Mammary epithelial cell (primary cell): Measurements from ENCODE around the gene IGSF23.

Experiments used
- EZH2 ChIP-seq: IDR thresholded peaks from 2 replicates; pipeline ENCODE4 v1.6.1; 2012; ENCODE audit warnings: low read length, inconsistent platforms, borderline replicate concordance
- TF ChIP-seq, protein P1 (sequence below), 2 donors: IDR thresholded peaks in 1 of 2; conservative IDR thresholded peaks in 1 of 2; 2 replicates each; pipeline ENCODE4 v1.5.1; 2011 to 2012; ENCODE audit warnings: inconsistent platforms in 2 of 2, low read length in 2 of 2, mild to moderate bottlenecking in 2 of 2, control low read depth in 1 of 2, low read depth in 1 of 2; ENCODE audit not compliant: insufficient read depth in 1 of 2; ENCODE audit errors: extremely low read depth in 1 of 2

DNA sequence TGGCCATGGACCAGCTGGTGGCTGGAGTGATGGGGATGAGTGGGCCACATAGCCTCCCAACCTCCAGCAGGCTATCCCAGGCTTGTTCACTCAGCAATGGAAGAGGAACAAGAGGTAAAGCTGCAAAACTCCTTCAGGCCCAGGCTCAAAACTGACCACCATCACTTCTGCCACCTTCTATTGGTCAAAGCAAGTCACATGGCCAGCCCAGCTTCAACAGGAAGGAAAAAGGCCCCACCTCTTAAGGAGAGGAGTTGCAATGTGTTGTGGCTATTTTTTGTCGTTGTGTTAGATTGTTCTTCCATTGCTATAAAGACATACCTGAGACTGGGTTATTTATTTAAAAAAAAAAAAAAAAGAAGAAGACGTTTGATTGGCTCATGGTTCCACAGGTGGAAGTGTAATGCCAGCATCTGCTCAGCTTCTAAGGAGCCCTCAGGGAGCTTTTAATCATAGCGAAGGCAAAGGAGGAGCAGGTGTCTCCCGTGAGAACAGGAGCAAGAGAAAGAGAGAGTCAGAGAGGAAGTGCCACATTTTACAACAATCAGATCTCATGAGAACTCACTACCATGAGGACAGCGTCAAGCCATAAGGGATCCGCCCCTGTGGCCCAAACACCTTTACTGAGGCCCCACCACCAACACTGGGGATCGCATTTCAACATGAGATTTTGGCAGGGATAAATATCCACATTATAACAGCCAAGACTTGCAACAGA, 5.4 kb downstream of the IGSF23 start:
- TF ChIP-seq, protein P1, sequence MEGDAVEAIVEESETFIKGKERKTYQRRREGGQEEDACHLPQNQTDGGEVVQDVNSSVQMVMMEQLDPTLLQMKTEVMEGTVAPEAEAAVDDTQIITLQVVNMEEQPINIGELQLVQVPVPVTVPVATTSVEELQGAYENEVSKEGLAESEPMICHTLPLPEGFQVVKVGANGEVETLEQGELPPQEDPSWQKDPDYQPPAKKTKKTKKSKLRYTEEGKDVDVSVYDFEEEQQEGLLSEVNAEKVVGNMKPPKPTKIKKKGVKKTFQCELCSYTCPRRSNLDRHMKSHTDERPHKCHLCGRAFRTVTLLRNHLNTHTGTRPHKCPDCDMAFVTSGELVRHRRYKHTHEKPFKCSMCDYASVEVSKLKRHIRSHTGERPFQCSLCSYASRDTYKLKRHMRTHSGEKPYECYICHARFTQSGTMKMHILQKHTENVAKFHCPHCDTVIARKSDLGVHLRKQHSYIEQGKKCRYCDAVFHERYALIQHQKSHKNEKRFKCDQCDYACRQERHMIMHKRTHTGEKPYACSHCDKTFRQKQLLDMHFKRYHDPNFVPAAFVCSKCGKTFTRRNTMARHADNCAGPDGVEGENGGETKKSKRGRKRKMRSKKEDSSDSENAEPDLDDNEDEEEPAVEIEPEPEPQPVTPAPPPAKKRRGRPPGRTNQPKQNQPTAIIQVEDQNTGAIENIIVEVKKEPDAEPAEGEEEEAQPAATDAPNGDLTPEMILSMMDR (conservative IDR thresholded peaks at IDR 0.05 in 1 of 2, IDR thresholded peaks at IDR 0.05 in 1 of 2; ENCODE audit: extremely low read depth in 1 of 2, insufficient read depth in 1 of 2, low read depth in 1 of 2, low read length in 2 of 2): no peak
- TF ChIP-seq EZH2: no peak
